K562 (cell line): ENCODE measurements around the gene IRF6. TPM values are rescaled to one million over a fixed set of nuclear protein-coding genes. Genes with fewer than 3 reads are reported as not detected.

Source experiments
- COPS2 ChIP-seq: fragments of 450-650 bp; conservative IDR thresholded peaks from 2 replicates; pipeline ENCODE4 v1.6.1; 2016; ENCODE audit warnings: mild to moderate bottlenecking, moderate library complexity
- ERF ChIP-seq: fragments of 450-650 bp; formaldehyde crosslinking; IDR thresholded peaks from 2 replicates; pipeline ENCODE4 v1.4.0; 2020; ENCODE audit warnings: mild to moderate bottlenecking, mixed read lengths
- FOSL1 ChIP-seq: fragments of 200-800 bp; sonication (Bioruptor generic); conservative IDR thresholded peaks from 2 replicates; pipeline ENCODE4 v1.6.1; 2016; ENCODE audit warnings: missing genetic modification characterization, missing compliant biosample characterization
- FOXK1 ChIP-seq: sonication (generic); formaldehyde crosslinking; IDR thresholded peaks from 2 replicates; pipeline ENCODE4 v1.8.0; 2022; ENCODE audit warnings: missing genetic modification reagents, mild to moderate bottlenecking, borderline replicate concordance
- GATAD2A ChIP-seq: fragments of 450-650 bp; IDR thresholded peaks from 2 replicates; pipeline ENCODE4 v1.6.1; 2017
- HES1 ChIP-seq: fragments of 450-650 bp; IDR thresholded peaks from 2 replicates; pipeline ENCODE4 v1.6.1; 2016; ENCODE audit warnings: low read depth, mild to moderate bottlenecking, moderate library complexity
- MTF1 ChIP-seq: fragments of 250-450 bp; sonication (Bioruptor Pico); IDR thresholded peaks from 2 replicates; pipeline ENCODE4 v1.9.0; 2021; ENCODE audit warnings: moderate library complexity, mild to moderate bottlenecking, inconsistent platforms, borderline replicate concordance
- NFE2L1 ChIP-seq: fragments of 450-650 bp; IDR thresholded peaks from 2 replicates; pipeline ENCODE4 v1.6.1; 2016; ENCODE audit warnings: missing genetic modification characterization, low read depth, mild to moderate bottlenecking, missing compliant biosample characterization, moderate library complexity, borderline replicate concordance
- PATZ1 ChIP-seq: fragments of 250-450 bp; sonication (Bioruptor Pico); IDR thresholded peaks from 2 replicates; pipeline ENCODE4 v1.5.0; 2020; ENCODE audit warnings: mild to moderate bottlenecking, borderline replicate concordance
- PHF21A ChIP-seq: fragments of 450-650 bp; IDR thresholded peaks from 2 replicates; pipeline ENCODE4 v1.6.1; 2017; ENCODE audit warnings: low read depth, borderline replicate concordance
- RFX7 ChIP-seq: fragments of 250-450 bp; sonication (Bioruptor Pico); IDR thresholded peaks from 2 replicates; pipeline ENCODE4 v1.5.1; 2021; ENCODE audit warnings: mild to moderate bottlenecking
- RNF2 ChIP-seq: sonication (generic); IDR thresholded peaks from 2 replicates; pipeline ENCODE4 v1.6.1; 2016
- SP2 ChIP-seq: IDR thresholded peaks from 2 replicates; pipeline ENCODE4 v1.6.1; 2011; ENCODE audit warnings: mild to moderate bottlenecking, low read depth, low read length, moderate library complexity; ENCODE audit not compliant: poor library complexity, severe bottlenecking; ENCODE audit errors: extremely low read depth
- SUPT5H ChIP-seq: fragments of 450-650 bp; IDR thresholded peaks from 2 replicates; pipeline ENCODE4 v1.6.1; 2016
- TBL1XR1 ChIP-seq, 2 experiments: IDR thresholded peaks; 2 replicates each; pipeline ENCODE4 v1.6.1; 2012; ENCODE audit warnings: improper control_type of control experiment in 2 of 2, low read length in 2 of 2, mild to moderate bottlenecking in 1 of 2
- TCF7 ChIP-seq: sonication (generic); IDR thresholded peaks from 2 replicates; pipeline ENCODE4 v1.6.1; 2016; ENCODE audit warnings: antibody characterized with exemption, borderline replicate concordance
- THAP7 ChIP-seq: fragments of 250-450 bp; sonication (Bioruptor Pico); IDR thresholded peaks from 2 replicates; pipeline ENCODE4 v1.5.0; 2021
- U2AF2 ChIP-seq: fragments of 200-400 bp; formaldehyde crosslinking; optimal IDR thresholded peaks from 2 replicates; pipeline ENCODE3; 2017; ENCODE audit warnings: low read depth, mild to moderate bottlenecking, low read length
- USF1 ChIP-seq: sonication (generic); formaldehyde crosslinking; IDR thresholded peaks from 2 replicates; pipeline ENCODE4 v1.9.0; 2022; ENCODE audit warnings: mild to moderate bottlenecking, missing genetic modification reagents
- ZNF197 ChIP-seq: fragments of 200-800 bp; sonication (Bioruptor generic); IDR thresholded peaks from 2 replicates; pipeline ENCODE4 v1.6.1; 2016; ENCODE audit warnings: low read depth, missing genetic modification characterization, missing compliant biosample characterization
- ZNF239 ChIP-seq: fragments of 250-450 bp; sonication (Bioruptor Pico); IDR thresholded peaks from 2 replicates; pipeline ENCODE4 v1.4.0; 2020; ENCODE audit warnings: mild to moderate bottlenecking
- ZNF316 ChIP-seq: fragments of 450-650 bp; IDR thresholded peaks from 2 replicates; pipeline ENCODE4 v1.6.1; 2016
- ZNF512 ChIP-seq: IDR thresholded peaks from 2 replicates; pipeline ENCODE4 v1.6.1; 2016; ENCODE audit warnings: missing genetic modification characterization, missing compliant biosample characterization
- ZNF76 ChIP-seq: fragments of 250-450 bp; sonication (Bioruptor Pico); IDR thresholded peaks from 2 replicates; pipeline ENCODE4 v1.4.0; 2020; ENCODE audit warnings: mild to moderate bottlenecking, moderate library complexity, borderline replicate concordance
- polyA plus RNA-seq, 8 experiments: library from polyadenylated mRNA; depleted of rRNA in 4 of 8; stranded (reverse) in 5 of 8; unstranded in 3 of 8; fragments of >200 nt; fragmentation: Nextera tagmentation in 2 of 8; fragmentation: Illumina TruSeq in 1 of 8; extraction: Ambion mirVana in 2 of 8; extraction: Trizol in 1 of 8; gene quantifications; 2 replicates each; pipeline versions ENCODE4 v1.2.1 to v1.2.3, GENCODE V29; 2011 to 2014; ENCODE audit warnings: inconsistent platforms in 1 of 8, missing spikeins in 1 of 8
- total RNA-seq, 7 experiments: library from RNA; depleted of rRNA in 6 of 7; stranded (reverse); fragments of >200 nt in 6 of 7; fragmentation: Illumina TruSeq in 2 of 7; extraction: Trizol in 2 of 7; gene quantifications; 2 replicates each; pipeline versions ENCODE4 v1.2.1 to v1.2.3, GENCODE V29; 2011 to 2021; ENCODE audit warnings: low replicate concordance in 1 of 7

Gene IRF6
- total and polyA plus RNA-seq, 9 of the 15 experiments (the other 6 are each of a cell fraction or from before 2014, with no cell fraction given), result 0.03 to 0.65 (median 0.17) TPM

- 0 out of 2 replicates have a peak, but pooled peaks have one; percentile 13 for TF ChIP-seq THAP7 (CRISPR knock-in tag)
- TF ChIP-seq ERF, result peak; percentile 10; the same call in 1 of the 2 replicates
- TF ChIP-seq USF1, result no peak
- no peak for TF ChIP-seq PATZ1
- no peak for TF ChIP-seq ZNF239 (CRISPR knock-in tag)
- no peak for TF ChIP-seq ZNF197 (CRISPR knock-in tag)
- no peak for TF ChIP-seq RFX7 (CRISPR knock-in tag)
- TF ChIP-seq MTF1, result no peak
- no peak for TF ChIP-seq U2AF2
- TF ChIP-seq FOXK1 (CRISPR knock-in tag), result no peak
- TF ChIP-seq ZNF512 (tag), result no peak
- no peak for TF ChIP-seq COPS2
- no peak for TF ChIP-seq NFE2L1 (tag)
- no peak for TF ChIP-seq RNF2
- TF ChIP-seq ZNF316, result no peak
- 0 out of 2 replicates have a peak, but pooled peaks have one; percentile 35 for TF ChIP-seq FOSL1 (tag)
- 0 out of 2 replicates have a peak, but pooled peaks have one; percentile 57 for TF ChIP-seq ZNF76 (CRISPR knock-in tag)
- no peak for TF ChIP-seq TCF7
- TF ChIP-seq HES1, result no peak
- no peak for TF ChIP-seq PHF21A
- no peak for TF ChIP-seq GATAD2A
- no peak for TF ChIP-seq SP2
- no peak for TF ChIP-seq TBL1XR1 (IDR thresholded peaks at IDR 0.05; ENCODE audit: low read length in 2 of 2)
- no peak for TF ChIP-seq SUPT5H
These were observed 36.6 kb downstream of the IRF6 start (continued) for GRCh38 chr1:209769171-209769904.
